Activated CD4-positive, alpha-beta T cell treated with anti-CD3 and anti-CD28 coated beads, Interleukin-2, amount 10 ng/mL, durations not matched to agents 7 days and 5 days (primary cell): ENCODE data around the gene DIP2B. TPM values are rescaled to one million over a fixed set of nuclear protein-coding genes. Genes with fewer than 3 reads are reported as not detected.
A peak's percentile ranks its signal among the peaks of the same experiment; 100 is the strongest.

Experiments
- CTCF ChIA-PET: fragments of 350-600 bp; sonication (Branson Sonifier 250); formaldehyde crosslinking; loops from one replicate; lab custom pipeline; 2021; ENCODE audit warnings: antibody characterized with exemption; lab: Charles Lee
- POLR2A ChIA-PET: fragments of 350-600 bp; sonication (Branson Sonifier 250); formaldehyde crosslinking; loops from one replicate; lab custom pipeline; 2021; ENCODE audit warnings: antibody characterized with exemption; lab: Charles Lee
- DNase-seq: peaks from one replicate; pipeline ENCODE4 v3.0.0-alpha.2; 2020
- H3K27ac Mint-ChIP-seq: one replicate; pipeline ENCODE4 v1.8.0; 2021; ENCODE audit warnings: mild to moderate bottlenecking, moderate library complexity, mixed read lengths
- H3K27me3 Mint-ChIP-seq: one replicate; pipeline ENCODE4 v1.8.0; 2021; ENCODE audit warnings: mixed read lengths
- H3K36me3 Mint-ChIP-seq: one replicate; pipeline ENCODE4 v1.8.0; 2021; ENCODE audit warnings: low read depth, mixed read lengths
- H3K4me1 Mint-ChIP-seq: one replicate; pipeline ENCODE4 v1.8.0; 2021; ENCODE audit warnings: mixed read lengths
- H3K4me3 Mint-ChIP-seq: one replicate; pipeline ENCODE4 v1.8.0; 2021; ENCODE audit warnings: mild to moderate bottlenecking, moderate library complexity, mixed read lengths
- H3K9me3 Mint-ChIP-seq: one replicate; pipeline ENCODE4 v1.8.0; 2021; ENCODE audit warnings: mixed read lengths
- total RNA-seq, 2 experiments: library from RNA; stranded (reverse); gene quantifications; one replicate each; pipeline ENCODE4 v1.2.3, GENCODE V29; 2021

The DIP2B gene
- total RNA-seq, 2 experiments from 2014 or later = 28.9 to 30.4 TPM

DNA sequence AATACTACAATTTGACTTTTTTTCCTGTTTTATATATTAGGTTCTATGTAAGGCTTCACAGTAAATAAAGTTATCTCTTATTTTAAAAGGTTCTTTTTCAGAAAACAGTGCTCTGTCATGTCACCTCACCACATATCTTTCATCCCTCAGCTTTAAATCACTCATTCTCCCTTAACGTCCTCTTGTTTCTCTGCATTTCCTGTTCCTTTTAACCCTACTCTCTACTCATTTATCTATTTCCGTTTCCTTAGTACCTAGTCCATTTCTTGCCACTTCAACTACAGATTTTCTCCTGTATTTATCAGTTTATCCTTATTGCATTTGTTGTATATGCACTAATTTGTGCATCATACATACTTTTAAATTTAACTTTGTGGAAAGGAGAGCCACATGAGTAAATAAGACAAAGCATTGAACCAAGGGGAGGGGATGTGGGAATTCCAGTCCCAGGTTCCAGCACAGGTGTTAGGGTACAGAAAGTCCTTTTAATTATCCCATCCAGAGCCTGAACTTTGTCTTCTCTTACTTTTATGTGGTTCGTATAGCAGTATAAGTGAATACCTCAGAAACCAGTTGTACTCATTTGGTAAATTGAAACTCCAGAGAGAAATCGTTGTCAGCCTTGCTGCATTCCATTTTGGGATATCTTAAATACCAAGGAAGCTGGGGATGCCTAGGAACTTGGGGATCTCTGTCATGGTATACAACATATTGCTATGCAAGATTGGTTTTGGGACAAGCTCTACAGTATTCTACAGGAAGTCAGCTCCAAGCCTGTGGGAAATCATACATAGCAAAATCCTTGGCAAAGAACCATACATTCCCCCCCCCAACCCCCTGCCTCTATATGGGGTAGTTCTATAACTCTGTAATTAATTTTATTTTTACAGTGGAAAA, 120.5 kb downstream of the DIP2B start:
- Mint-ChIP-seq H3K9me3 (no peaks in the 10 kb centered on the region), H3K36me3 (peaks cover 27% of the 10 kb centered on the region), H3K27me3 (no peaks in the 10 kb centered on the region), H3K27ac (peak overlapping the region; percentile 68), H3K4me3 (no peak overlapping the region), H3K4me1 (peaks cover 50% of the 10 kb centered on the region)
- no peak for DNase-seq
- ChIA-PET POLR2A (no interaction called here), CTCF (interaction anchor here (1.0 to 1.3 kb wide), 2 partner anchors 13 to 121 kb away, joined by 3 read pairs; no protein-coding TSS in a partner anchor)

DNA sequence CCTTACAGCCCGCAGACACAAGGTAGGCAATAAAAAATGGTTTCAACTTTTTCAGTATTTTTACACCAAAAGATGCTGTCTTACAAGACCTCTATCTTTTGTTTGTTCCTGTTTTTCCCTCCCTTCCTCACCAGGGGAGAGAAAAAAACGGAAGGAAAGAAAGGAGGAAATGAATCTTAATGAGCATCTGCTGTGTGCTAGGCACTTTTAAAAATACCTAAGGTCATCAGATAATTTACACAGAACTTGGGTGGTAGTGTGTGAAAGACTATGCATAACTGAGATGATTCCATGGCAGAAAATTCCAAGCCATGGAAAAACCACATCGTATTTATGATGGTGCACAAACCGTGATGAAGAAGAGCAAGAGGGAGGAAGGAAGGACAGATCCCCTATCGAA, 121.2 kb downstream of the DIP2B start:
- H3K4me3 Mint-ChIP-seq = no peak overlapping the region
- POLR2A ChIA-PET = no interaction called here
- CTCF ChIA-PET = no interaction called here
- DNase-seq = no peak
- peaks cover 32% of the 10 kb centered on the region for H3K36me3 Mint-ChIP-seq
- peaks cover 44% of the 10 kb centered on the region for H3K4me1 Mint-ChIP-seq
- H3K27ac Mint-ChIP-seq = no peak overlapping the region
- H3K27me3 Mint-ChIP-seq = no peaks in the 10 kb centered on the region
- H3K9me3 Mint-ChIP-seq = no peaks in the 10 kb centered on the region

DNA sequence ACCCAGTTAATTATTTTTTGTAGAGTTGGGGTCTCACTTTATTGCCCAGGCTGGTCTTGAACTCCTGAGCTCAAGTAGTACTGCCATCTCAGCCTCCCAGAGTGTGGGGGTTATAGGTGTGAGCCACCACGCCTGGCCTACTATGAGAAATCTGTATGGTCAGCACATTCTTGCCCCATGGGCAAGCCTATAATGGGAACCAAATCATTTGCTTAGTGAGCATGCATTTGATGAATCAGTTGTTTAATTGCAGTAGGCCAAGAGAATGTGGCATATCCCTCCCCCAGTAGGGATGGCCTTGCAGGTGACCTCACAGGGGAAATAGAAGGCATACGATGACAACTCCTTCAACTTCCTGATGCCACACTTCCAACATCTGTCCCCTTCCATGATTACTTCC, 122.7 kb downstream of the DIP2B start:
- ChIA-PET POLR2A (interaction anchor here (0.6 kb wide), 1 partner anchor 757 kb away, joined by 7 read pairs; no protein-coding TSS in a partner anchor), CTCF (no interaction called here)
- Mint-ChIP-seq H3K4me3 (no peak overlapping the region), H3K27me3 (no peaks in the 10 kb centered on the region), H3K4me1 (peaks cover 34% of the 10 kb centered on the region), H3K9me3 (no peaks in the 10 kb centered on the region), H3K36me3 (peaks cover 37% of the 10 kb centered on the region), H3K27ac (peak overlapping the region; percentile 55)
- no peak for DNase-seq

DNA sequence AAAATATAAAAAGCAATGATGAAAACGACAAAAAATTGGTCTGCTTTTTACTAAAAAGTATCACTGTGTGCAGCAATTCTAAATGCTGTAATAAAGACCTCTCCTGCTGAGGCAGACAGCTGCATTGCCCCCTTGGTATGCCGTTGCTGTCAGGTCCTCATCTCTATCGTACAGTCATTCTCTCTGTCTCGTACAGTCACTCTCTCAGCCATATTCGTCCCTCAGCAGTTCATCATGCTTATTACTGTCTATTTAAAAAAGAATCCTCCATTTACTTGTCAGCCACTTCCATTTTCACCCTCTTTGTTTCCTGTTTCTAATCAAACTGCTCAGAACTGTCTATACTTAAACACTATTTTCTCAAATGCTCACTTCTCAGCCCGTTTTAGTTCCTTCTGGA, 123.6 kb downstream of the DIP2B start:
- Mint-ChIP-seq H3K4me3 (no peak overlapping the region), H3K4me1 (peaks cover 34% of the 10 kb centered on the region), H3K27me3 (no peaks in the 10 kb centered on the region), H3K27ac (no peak overlapping the region), H3K9me3 (no peaks in the 10 kb centered on the region), H3K36me3 (peaks cover 42% of the 10 kb centered on the region)
- ChIA-PET CTCF (interaction anchor here (1.0 kb wide), 1 partner anchor 10 kb away, joined by 3 read pairs; no protein-coding TSS in a partner anchor), POLR2A (no interaction called here)
- no peak for DNase-seq

DNA sequence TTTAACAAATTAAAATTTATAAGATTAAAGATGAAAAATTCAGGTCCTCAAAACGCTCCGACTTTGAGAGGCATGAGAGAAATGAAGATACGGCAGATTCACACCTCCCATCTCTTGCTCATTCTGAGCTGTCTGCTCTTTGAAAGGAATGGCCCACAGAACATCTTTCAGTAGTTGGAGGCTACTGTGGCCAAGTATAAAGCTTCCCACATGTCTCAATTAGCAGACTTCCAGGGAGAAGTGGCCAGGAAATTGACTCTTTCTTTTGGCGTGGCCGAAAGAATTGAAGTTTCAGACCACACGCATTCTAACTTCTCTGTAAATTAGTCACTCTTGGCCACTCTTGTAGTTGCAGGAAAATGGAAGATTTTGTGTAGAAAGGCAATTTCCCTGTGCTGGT, 129.2 kb downstream of the DIP2B start:
- Mint-ChIP-seq H3K4me1 (peaks cover 21% of the 10 kb centered on the region), H3K27me3 (no peaks in the 10 kb centered on the region), H3K36me3 (peaks cover 22% of the 10 kb centered on the region), H3K4me3 (no peak overlapping the region), H3K27ac (no peak overlapping the region), H3K9me3 (no peaks in the 10 kb centered on the region)
- ChIA-PET CTCF (interaction anchor here (2.0 kb wide), 1 partner anchor 129 kb away, joined by 8 read pairs; the partner anchor contains the start of gene DIP2B), POLR2A (interaction anchor here (0.6 kb wide), 1 partner anchor 116 kb away, joined by 6 read pairs; no protein-coding TSS in a partner anchor)
- no peak for DNase-seq

DNA sequence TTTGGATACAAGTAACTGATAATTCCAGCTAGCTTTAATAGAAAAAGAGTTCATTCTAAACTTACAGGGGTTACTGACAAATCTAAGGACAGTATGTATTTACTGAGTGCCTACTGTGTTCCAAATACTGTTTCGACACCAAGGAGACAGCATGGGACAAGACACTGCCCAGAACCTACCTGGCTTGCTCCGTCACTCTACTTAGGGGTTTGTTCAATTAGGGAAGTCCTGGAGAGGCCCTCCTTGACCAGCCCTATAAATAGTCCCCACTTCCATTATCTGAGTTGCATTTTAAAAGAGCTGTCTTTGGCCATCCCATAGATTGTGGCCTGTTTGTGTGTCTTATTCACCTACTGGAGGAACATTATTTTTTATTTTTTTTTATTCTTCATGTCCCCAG, 129.6 kb downstream of the DIP2B start:
- Mint-ChIP-seq H3K4me3 (no peak overlapping the region), H3K27ac (no peak overlapping the region), H3K36me3 (peaks cover 19% of the 10 kb centered on the region), H3K27me3 (no peaks in the 10 kb centered on the region), H3K4me1 (peaks cover 24% of the 10 kb centered on the region), H3K9me3 (no peaks in the 10 kb centered on the region)
- POLR2A ChIA-PET = interaction anchor here (0.6 kb wide), 1 partner anchor 116 kb away, joined by 6 read pairs; no protein-coding TSS in a partner anchor
- no peak for DNase-seq
- CTCF ChIA-PET = interaction anchor here (2.0 kb wide), 1 partner anchor 130 kb away, joined by 8 read pairs; the partner anchor contains the start of gene DIP2B

DNA sequence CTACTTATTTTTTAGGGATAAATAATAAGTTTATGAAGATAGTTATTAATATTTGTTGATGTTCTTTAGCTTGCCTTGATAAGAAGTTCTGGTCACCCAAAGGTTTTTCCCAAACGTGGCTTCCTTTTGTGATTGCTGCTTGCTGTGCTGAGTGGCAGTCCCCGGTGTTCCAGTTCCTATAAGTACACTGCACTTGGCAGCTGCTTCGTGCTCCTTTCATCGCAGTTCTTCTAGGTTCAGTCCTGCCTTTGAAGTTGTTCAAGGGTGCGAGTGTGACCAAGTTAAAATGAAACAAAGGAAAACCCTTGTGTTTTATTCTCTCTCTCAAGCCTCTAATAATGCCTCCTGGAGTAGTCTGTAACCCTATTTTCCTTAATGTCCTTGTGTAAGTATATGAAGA, 130.6 kb downstream of the DIP2B start:
- peaks cover 30% of the 10 kb centered on the region for H3K4me1 Mint-ChIP-seq
- H3K27ac Mint-ChIP-seq = peak overlapping the region; percentile 70
- CTCF ChIA-PET = interaction anchor here (2.0 kb wide), 1 partner anchor 131 kb away, joined by 8 read pairs; the partner anchor contains the start of gene DIP2B
- no peaks in the 10 kb centered on the region for H3K27me3 Mint-ChIP-seq
- POLR2A ChIA-PET = no interaction called here
- no peak for DNase-seq
- H3K36me3 Mint-ChIP-seq = peaks cover 14% of the 10 kb centered on the region
- H3K9me3 Mint-ChIP-seq = no peaks in the 10 kb centered on the region
- no peak overlapping the region for H3K4me3 Mint-ChIP-seq

DNA sequence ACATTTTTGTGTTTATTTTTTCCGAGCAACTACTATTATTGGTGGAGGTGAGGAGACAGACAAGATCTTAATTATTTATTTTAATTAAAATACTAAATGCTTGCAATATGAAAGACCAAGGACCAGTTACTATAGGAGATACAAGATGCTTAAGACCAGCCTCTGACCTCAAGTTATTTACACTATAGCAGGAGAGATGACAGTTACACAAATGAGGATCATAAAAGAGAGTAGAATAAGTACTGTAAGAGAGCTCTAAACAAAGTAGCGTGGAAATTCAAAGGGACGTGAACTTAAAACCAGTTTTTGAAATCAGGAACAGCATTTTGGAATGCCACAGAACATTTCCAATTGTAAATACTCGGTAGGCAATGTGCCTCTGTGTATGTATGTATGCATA, 131.1 kb downstream of the DIP2B start:
- Mint-ChIP-seq H3K27me3 (no peaks in the 10 kb centered on the region), H3K4me1 (peaks cover 35% of the 10 kb centered on the region), H3K9me3 (no peaks in the 10 kb centered on the region), H3K4me3 (no peak overlapping the region), H3K27ac (peak overlapping the region; percentile 70), H3K36me3 (peaks cover 15% of the 10 kb centered on the region)
- DNase-seq = no peak
- CTCF ChIA-PET = interaction anchor here (1.2 kb wide), 1 partner anchor 131 kb away, joined by 6 read pairs; the partner anchor contains the start of gene DIP2B
- POLR2A ChIA-PET = no interaction called here

DNA sequence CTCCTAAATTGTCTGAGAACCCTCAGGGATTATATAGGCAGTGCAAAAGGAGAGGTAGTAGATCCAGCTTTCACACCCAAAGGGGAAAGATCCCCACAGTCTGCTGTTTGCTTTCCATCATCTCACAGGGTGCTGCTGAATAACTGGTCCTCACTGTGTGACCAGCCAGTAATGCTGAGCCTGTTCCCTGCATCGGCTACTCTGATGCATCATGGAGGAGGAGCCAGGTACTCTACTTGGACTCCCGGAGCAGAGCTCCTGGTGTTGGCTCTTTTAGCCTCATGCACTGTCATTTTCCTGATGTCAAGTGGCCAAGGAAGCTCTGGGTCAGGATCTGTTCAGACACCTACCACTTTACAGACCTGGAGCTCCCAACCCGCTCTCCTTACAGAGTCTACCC, 131.7 kb downstream of the DIP2B start:
- Mint-ChIP-seq H3K4me3 (no peak overlapping the region), H3K9me3 (no peaks in the 10 kb centered on the region), H3K27ac (no peak overlapping the region), H3K36me3 (peaks cover 18% of the 10 kb centered on the region), H3K4me1 (peaks cover 41% of the 10 kb centered on the region), H3K27me3 (no peaks in the 10 kb centered on the region)
- no peak for DNase-seq
- POLR2A ChIA-PET = no interaction called here
- CTCF ChIA-PET = interaction anchor here (0.8 to 1.2 kb wide), 2 partner anchors 118 to 131 kb away, joined by 4 to 6 read pairs; partner anchors contain the start of gene DIP2B

DNA sequence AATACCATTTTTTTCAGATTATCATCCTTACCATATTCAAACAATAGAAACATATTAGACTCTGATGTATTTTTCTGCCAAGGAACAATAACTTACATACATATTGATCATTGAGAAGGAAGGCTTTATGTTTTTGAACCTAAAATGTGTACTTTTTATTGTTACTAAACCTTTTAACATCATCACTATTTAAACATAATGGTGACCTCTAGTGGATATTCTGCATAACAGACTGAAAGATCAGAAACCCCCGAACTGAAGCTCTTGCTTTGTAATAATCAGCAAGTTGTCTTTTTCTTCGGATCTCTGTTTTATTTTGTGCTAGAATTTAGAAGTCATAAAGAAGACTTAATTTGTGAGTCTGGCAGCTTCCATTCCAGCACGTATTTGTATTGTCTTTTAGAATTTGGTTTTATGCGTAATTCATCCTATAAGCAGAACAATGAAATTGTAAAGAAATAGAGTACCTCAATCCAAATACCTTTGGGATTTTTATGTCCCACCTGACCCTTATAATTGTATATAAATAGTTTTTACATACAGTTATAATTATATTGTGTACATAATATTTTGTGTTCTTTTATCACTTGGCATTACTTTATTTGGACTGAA, 133.2 kb downstream of the DIP2B start:
- peaks cover 21% of the 10 kb centered on the region for H3K36me3 Mint-ChIP-seq
- ChIA-PET CTCF (interaction anchor here (0.6 to 3.7 kb wide), 7 partner anchors 9 to 665 kb away, joined by 3 to 41 read pairs (median 3); partner anchors contain the start of genes AQP6 and DIP2B), POLR2A (interaction anchor here (0.6 to 1.4 kb wide), 2 partner anchors 133 to 140 kb away, joined by 3 to 4 read pairs; partner anchors contain the start of gene DIP2B)
- no peaks in the 10 kb centered on the region for H3K27me3 Mint-ChIP-seq
- H3K4me3 Mint-ChIP-seq = no peak overlapping the region
- H3K9me3 Mint-ChIP-seq = no peaks in the 10 kb centered on the region
- DNase-seq = no peak
- H3K27ac Mint-ChIP-seq = peak overlapping the region; percentile 21
- peaks cover 47% of the 10 kb centered on the region for H3K4me1 Mint-ChIP-seq

DNA sequence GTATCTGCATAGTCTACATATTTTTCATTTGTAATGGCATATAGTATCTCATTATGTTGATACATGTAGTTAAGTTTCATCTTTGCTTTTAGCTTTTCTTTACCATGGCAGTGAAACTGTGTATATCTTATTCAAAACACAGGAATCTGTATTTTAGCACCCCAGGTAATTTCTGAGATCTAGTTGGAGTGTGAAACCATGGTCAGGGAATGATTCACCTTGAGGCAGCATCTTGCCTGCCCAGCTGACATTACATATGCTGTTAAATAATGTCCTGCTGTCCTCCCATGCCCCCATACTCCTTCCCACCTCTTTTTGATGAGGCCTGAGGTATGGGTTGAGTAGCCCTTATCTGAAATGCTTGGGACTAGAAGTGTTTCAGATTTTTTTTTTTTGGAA, 133.7 kb downstream of the DIP2B start:
- ChIA-PET POLR2A (interaction anchor here (0.6 to 1.4 kb wide), 2 partner anchors 134 to 141 kb away, joined by 3 to 4 read pairs; partner anchors contain the start of gene DIP2B), CTCF (interaction anchor here (0.6 to 3.7 kb wide), 9 partner anchors 10 to 666 kb away, joined by 3 to 41 read pairs (median 3); partner anchors contain the start of genes AQP6 and DIP2B)
- Mint-ChIP-seq H3K9me3 (no peaks in the 10 kb centered on the region), H3K36me3 (peaks cover 21% of the 10 kb centered on the region), H3K27ac (no peak overlapping the region), H3K4me3 (no peak overlapping the region), H3K27me3 (no peaks in the 10 kb centered on the region), H3K4me1 (peaks cover 47% of the 10 kb centered on the region)
- no peak for DNase-seq

DNA sequence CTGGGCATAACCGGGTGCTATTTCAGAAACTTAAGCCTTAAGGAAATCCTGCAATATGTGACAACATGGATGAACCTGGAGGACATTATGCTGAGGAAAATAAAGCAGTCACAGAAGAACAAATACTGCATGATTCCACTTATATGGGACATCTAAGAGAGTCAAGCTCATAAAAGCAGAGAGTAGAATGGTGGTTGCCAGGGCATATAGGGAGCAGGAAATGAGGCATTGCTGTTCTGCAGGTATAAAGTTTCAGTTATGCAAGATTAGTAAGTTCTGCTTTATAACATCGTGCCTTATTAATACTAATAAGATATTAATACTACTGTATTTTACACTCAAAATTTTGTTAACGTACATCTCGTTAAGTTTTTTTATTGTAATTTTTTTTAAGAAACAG, 134.9 kb downstream of the DIP2B start:
- H3K4me3 Mint-ChIP-seq = no peak overlapping the region

More for the DNA sequence above, 134.9 kb downstream of the DIP2B start:
- ChIA-PET POLR2A (no interaction called here), CTCF (interaction anchor here (0.7 to 3.7 kb wide), 4 partner anchors 100 to 135 kb away, joined by 3 to 41 read pairs (median 7); partner anchors contain the start of gene DIP2B)
- Mint-ChIP-seq H3K9me3 (no peaks in the 10 kb centered on the region), H3K36me3 (peaks cover 21% of the 10 kb centered on the region), H3K27ac (no peak overlapping the region), H3K27me3 (no peaks in the 10 kb centered on the region), H3K4me1 (peaks cover 43% of the 10 kb centered on the region)
- DNase-seq = no peak
